Muscle layer of colon (tissue), 2 donors: ENCODE data around the gene COG5.

Source experiments
- H3K27ac ChIP-seq: one replicate; pipeline ENCODE4 v1.7.0; 2013; ENCODE audit warnings: low read depth, mild to moderate bottlenecking, low read length, moderate library complexity
- H3K27me3 ChIP-seq, 2 donors: one replicate each; pipeline ENCODE4 v1.7.0; 2013; ENCODE audit warnings: low read length in 2 of 2, mild to moderate bottlenecking in 2 of 2; ENCODE audit not compliant: insufficient read depth in 2 of 2, control insufficient read depth in 1 of 2
- H3K36me3 ChIP-seq: one replicate; pipeline ENCODE4 v1.7.0; 2013; ENCODE audit warnings: mild to moderate bottlenecking, low read length; ENCODE audit not compliant: insufficient read depth
- H3K4me1 ChIP-seq: one replicate; pipeline ENCODE4 v1.7.0; 2013; ENCODE audit warnings: mild to moderate bottlenecking, low read length; ENCODE audit not compliant: insufficient read depth
- H3K4me3 ChIP-seq, 2 donors: one replicate each; pipeline ENCODE4 v1.7.0; 2013; ENCODE audit warnings: low read length in 2 of 2, low read depth in 1 of 2, mild to moderate bottlenecking in 1 of 2, moderate library complexity in 1 of 2
- H3K9ac ChIP-seq: one replicate; pipeline ENCODE4 v1.7.0; 2013; ENCODE audit warnings: low read length
- H3K9me3 ChIP-seq: one replicate; pipeline ENCODE4 v1.7.0; 2013; ENCODE audit warnings: mild to moderate bottlenecking, low read length
- donor health status: abdominal sarcoma.
- donor health status: Adenocarcinoma of cecum.

Gene COG5

GRCh38 chr7:107472116-107472515, 91.6 kb downstream of the COG5 start:
- Histone ChIP-seq H3K9ac (no peak overlapping the region), H3K9me3 (no peaks in the 10 kb centered on the region), H3K27me3 (no peaks in the 10 kb centered on the region), H3K36me3 (no peaks in the 10 kb centered on the region), H3K4me3 (no peak overlapping the region), H3K27ac (no peak overlapping the region), H3K4me1 (no peaks in the 10 kb centered on the region)

- Histone ChIP-seq H3K27ac (no peak overlapping the region), H3K9ac (no peak overlapping the region), H3K4me3 (no peak overlapping the region), H3K4me1 (no peaks in the 10 kb centered on the region), H3K27me3 (no peaks in the 10 kb centered on the region), H3K9me3 (no peaks in the 10 kb centered on the region), H3K36me3 (no peaks in the 10 kb centered on the region)
These were observed 92.2 kb downstream of the COG5 start for GRCh38 chr7:107471292-107472070.

GRCh38 chr7:107469929-107470328, 93.8 kb downstream of the COG5 start, which contains the start of gene GPR22:
TSS of gene GPR22 (plus strand) at chr7:107470057. CDS start at chr7:107474061, 4,004 bp downstream.
- no peaks in the 10 kb centered on the region for H3K9me3 ChIP-seq
- H3K27me3 ChIP-seq = no peaks in the 10 kb centered on the region
- no peak within 1 kb of the TSS for H3K4me3 ChIP-seq
- H3K27ac ChIP-seq = no peak within 1 kb of the TSS
- H3K9ac ChIP-seq = no peak within 1 kb of the TSS
- no peaks in the 10 kb centered on the region for H3K4me1 ChIP-seq
- no peaks in the 10 kb centered on the region for H3K36me3 ChIP-seq

GRCh38 chr7:107468824-107469223, 94.9 kb downstream of the COG5 start:
- Histone ChIP-seq H3K27ac (no peak overlapping the region), H3K4me3 (no peak overlapping the region)

GRCh38 chr7:107467972-107468371, 95.7 kb downstream of the COG5 start:
- no peak overlapping the region for H3K9ac ChIP-seq
- H3K36me3 ChIP-seq = no peaks in the 10 kb centered on the region
- no peaks in the 10 kb centered on the region for H3K9me3 ChIP-seq
- H3K27ac ChIP-seq = no peak overlapping the region
- no peaks in the 10 kb centered on the region for H3K4me1 ChIP-seq
- no peak overlapping the region for H3K4me3 ChIP-seq
- H3K27me3 ChIP-seq = no peaks in the 10 kb centered on the region

More at GRCh38 chr7:107468824-107469223, 94.9 kb downstream of the COG5 start:
- Histone ChIP-seq H3K36me3 (no peaks in the 10 kb centered on the region), H3K9ac (no peak overlapping the region), H3K4me1 (no peaks in the 10 kb centered on the region), H3K27me3 (no peaks in the 10 kb centered on the region), H3K9me3 (no peaks in the 10 kb centered on the region)

- Histone ChIP-seq H3K4me3 (no peak overlapping the region), H3K27me3 (no peaks in the 10 kb centered on the region), H3K4me1 (no peaks in the 10 kb centered on the region), H3K9ac (no peak overlapping the region), H3K36me3 (no peaks in the 10 kb centered on the region), H3K27ac (no peak overlapping the region), H3K9me3 (no peaks in the 10 kb centered on the region)
These were observed 99.0 kb downstream of the COG5 start for GRCh38 chr7:107464666-107465226.

GRCh38 chr7:107463139-107464078, 100.3 kb downstream of the COG5 start:
- H3K27ac ChIP-seq = no peak overlapping the region
- no peak overlapping the region for H3K9ac ChIP-seq
- H3K36me3 ChIP-seq = no peaks in the 10 kb centered on the region
- no peaks in the 10 kb centered on the region for H3K27me3 ChIP-seq
- no peaks in the 10 kb centered on the region for H3K4me1 ChIP-seq
- no peak overlapping the region for H3K4me3 ChIP-seq
- no peaks in the 10 kb centered on the region for H3K9me3 ChIP-seq

- Histone ChIP-seq H3K9ac (no peak overlapping the region), H3K36me3 (no peaks in the 10 kb centered on the region), H3K27ac (no peak overlapping the region), H3K27me3 (no peaks in the 10 kb centered on the region), H3K4me1 (no peaks in the 10 kb centered on the region), H3K4me3 (no peak overlapping the region), H3K9me3 (no peaks in the 10 kb centered on the region)
These were observed 101.7 kb downstream of the COG5 start for GRCh38 chr7:107461938-107462533.

GRCh38 chr7:107453388-107453787, 110.3 kb downstream of the COG5 start:
- Histone ChIP-seq H3K4me3 (no peak overlapping the region), H3K27me3 (no peaks in the 10 kb centered on the region), H3K4me1 (no peaks in the 10 kb centered on the region), H3K9me3 (no peaks in the 10 kb centered on the region), H3K9ac (no peak overlapping the region), H3K27ac (no peak overlapping the region), H3K36me3 (no peaks in the 10 kb centered on the region)

GRCh38 chr7:107450970-107451369, 112.8 kb downstream of the COG5 start:
- Histone ChIP-seq H3K27me3 (no peaks in the 10 kb centered on the region), H3K27ac (no peak overlapping the region), H3K4me3 (no peak overlapping the region), H3K36me3 (no peaks in the 10 kb centered on the region), H3K9ac (no peak overlapping the region), H3K9me3 (no peaks in the 10 kb centered on the region), H3K4me1 (no peaks in the 10 kb centered on the region)

- no peak overlapping the region for H3K9ac ChIP-seq
- no peaks in the 10 kb centered on the region for H3K36me3 ChIP-seq
- no peak overlapping the region for H3K27ac ChIP-seq
- no peak overlapping the region for H3K4me3 ChIP-seq
- H3K9me3 ChIP-seq = no peaks in the 10 kb centered on the region
- H3K27me3 ChIP-seq = no peaks in the 10 kb centered on the region
- H3K4me1 ChIP-seq = no peaks in the 10 kb centered on the region
These were observed 116.7 kb downstream of the COG5 start for GRCh38 chr7:107446988-107447387.
